Stomach (tissue), 4 donors: Measurements from ENCODE around the gene ELOF1.

Source experiments
- POLR2A ChIP-seq, 4 donors: fragments of 450-650 bp; IDR thresholded peaks; one replicate each; pipeline ENCODE4 v1.6.1; 2016; ENCODE audit warnings: antibody characterized with exemption in 4 of 4, control low read depth in 2 of 4, mild to moderate bottlenecking in 1 of 4, moderate library complexity in 1 of 4
- POLR2AphosphoS5 ChIP-seq, 3 donors: sonication (generic); formaldehyde crosslinking; IDR thresholded peaks; one replicate each; pipeline ENCODE4 v1.6.1; 2016; ENCODE audit warnings: antibody characterized with exemption in 3 of 3
- TF ChIP-seq, protein P1 (sequence below), 7 experiments: fragments of 450-650 bp in 4 of 7; fragments of 200-600 bp in 3 of 7; sonication (generic) in 3 of 7; IDR thresholded peaks; one replicate each; pipeline ENCODE4 v1.5.1; 2016 to 2019; ENCODE audit warnings: antibody characterized with exemption in 7 of 7, control low read depth in 2 of 7, mild to moderate bottlenecking in 1 of 7

DNA sequence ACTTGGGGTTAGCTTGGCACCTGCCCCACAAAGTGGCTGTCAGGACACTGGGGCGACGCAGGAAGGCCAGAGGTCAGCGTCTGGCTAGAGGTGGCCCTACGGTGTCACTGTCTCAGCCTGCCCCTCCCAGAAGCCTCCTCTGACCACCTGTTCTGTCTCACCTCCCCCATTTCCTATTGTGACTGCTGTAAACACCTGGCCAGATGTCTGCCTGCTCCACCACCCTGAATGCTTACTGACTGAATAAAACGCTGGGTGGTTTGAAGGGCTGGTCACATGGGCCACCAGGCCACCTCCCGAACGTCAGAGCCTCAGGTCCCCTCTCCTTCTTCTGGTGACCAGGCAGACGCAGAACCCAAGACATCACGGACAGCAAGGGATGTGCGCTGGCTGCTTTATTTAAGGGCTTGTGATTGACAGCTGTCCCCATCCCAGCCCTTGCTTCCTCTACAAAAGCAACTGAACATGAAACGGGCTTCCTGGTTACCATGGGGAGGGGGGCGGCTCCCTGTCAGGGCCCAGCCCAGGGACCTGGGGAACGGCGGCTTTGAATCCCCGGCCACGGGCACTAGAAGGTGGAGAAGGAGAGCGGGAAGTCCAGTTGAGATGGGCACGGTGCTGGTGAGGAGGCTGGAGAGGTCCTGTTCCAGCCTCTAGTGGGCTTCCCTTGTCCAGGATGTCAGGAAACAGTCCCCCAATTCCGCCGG is 6.2 kb downstream of the ELOF1 start:
- TF ChIP-seq, protein P1, sequence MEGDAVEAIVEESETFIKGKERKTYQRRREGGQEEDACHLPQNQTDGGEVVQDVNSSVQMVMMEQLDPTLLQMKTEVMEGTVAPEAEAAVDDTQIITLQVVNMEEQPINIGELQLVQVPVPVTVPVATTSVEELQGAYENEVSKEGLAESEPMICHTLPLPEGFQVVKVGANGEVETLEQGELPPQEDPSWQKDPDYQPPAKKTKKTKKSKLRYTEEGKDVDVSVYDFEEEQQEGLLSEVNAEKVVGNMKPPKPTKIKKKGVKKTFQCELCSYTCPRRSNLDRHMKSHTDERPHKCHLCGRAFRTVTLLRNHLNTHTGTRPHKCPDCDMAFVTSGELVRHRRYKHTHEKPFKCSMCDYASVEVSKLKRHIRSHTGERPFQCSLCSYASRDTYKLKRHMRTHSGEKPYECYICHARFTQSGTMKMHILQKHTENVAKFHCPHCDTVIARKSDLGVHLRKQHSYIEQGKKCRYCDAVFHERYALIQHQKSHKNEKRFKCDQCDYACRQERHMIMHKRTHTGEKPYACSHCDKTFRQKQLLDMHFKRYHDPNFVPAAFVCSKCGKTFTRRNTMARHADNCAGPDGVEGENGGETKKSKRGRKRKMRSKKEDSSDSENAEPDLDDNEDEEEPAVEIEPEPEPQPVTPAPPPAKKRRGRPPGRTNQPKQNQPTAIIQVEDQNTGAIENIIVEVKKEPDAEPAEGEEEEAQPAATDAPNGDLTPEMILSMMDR (IDR thresholded peaks at IDR 0.05), result no peak
- TF ChIP-seq POLR2A (IDR thresholded peaks at IDR 0.05) (no peak), POLR2AphosphoS5 (IDR thresholded peaks at IDR 0.05) (no peak)
